Adipocyte (in vitro differentiated cells): ENCODE data around the gene NSUN6.
"Not testable (repeated sequence)": the region's sequence is repeated elsewhere in the genome, so short reads cannot be mapped to it uniquely, and the experiment has no call there.

Experiments used
- DNase-seq: peaks from one replicate; pipeline ENCODE4 v3.0.0-alpha.2; 2015; ENCODE audit warnings: low read depth
- H3K27me3 ChIP-seq: replicated peaks from 2 replicates; pipeline ENCODE4 v1.7.0; 2013; ENCODE audit warnings: mild to moderate bottlenecking, low read length, moderate library complexity; ENCODE audit not compliant: control insufficient read depth, insufficient read depth
- H3K36me3 ChIP-seq: 2 replicates; pipeline ENCODE4 v1.7.0; 2013; ENCODE audit warnings: low read length, mild to moderate bottlenecking, moderate library complexity; ENCODE audit not compliant: control insufficient read depth, insufficient read depth, severe bottlenecking
- H3K4me1 ChIP-seq: 2 replicates; pipeline ENCODE4 v1.7.0; 2013; ENCODE audit warnings: mild to moderate bottlenecking, low read length, moderate library complexity; ENCODE audit not compliant: control insufficient read depth, insufficient read depth
- H3K4me3 ChIP-seq: 2 replicates; pipeline ENCODE4 v1.7.0; 2013; ENCODE audit warnings: mild to moderate bottlenecking, low read length, moderate library complexity
- H3K9ac ChIP-seq: 2 replicates; pipeline ENCODE4 v1.7.0; 2013; ENCODE audit warnings: mild to moderate bottlenecking, low read length, moderate library complexity
- H3K9me3 ChIP-seq: 2 replicates; pipeline ENCODE4 v1.7.0; 2013; ENCODE audit warnings: mild to moderate bottlenecking, low read length, moderate library complexity; ENCODE audit not compliant: control insufficient read depth

The NSUN6 gene

DNA sequence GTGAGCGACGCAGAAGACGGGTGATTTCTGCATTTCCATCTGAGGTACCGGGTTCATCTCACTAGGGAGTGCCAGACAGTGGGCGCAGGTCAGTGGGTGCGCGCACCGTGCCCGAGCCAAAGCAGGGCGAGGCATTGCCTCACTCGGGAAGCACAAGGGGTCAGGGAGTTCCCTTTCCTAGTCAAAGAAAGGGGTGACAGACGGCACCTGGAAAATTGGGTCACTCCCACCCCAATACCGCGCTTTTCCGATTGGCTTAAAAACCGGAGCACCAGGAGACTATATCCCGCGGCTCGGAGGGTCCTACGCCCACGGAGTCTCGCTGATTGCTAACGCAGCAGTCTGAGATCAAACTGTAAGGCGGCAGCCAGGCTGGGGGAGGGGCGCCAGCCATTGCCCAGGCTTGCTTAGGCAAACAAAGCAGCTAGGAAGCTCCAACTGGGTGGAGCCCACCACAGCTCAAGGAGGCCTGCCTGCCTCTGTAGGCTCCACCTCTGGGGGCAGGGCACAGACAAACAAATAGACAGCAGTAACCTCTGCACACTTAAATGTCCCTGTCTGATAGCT is 23.9 kb downstream of the NSUN6 start:
- H3K9me3 ChIP-seq, H3K36me3 ChIP-seq, H3K27me3 ChIP-seq: not testable (repeated sequence)
- Histone ChIP-seq H3K9ac (peak overlapping the region; percentile 85), H3K4me3 (peak overlapping the region; percentile 82), H3K4me1 (peaks cover 17% of the 10 kb centered on the region)
- peak; percentile 59 for DNase-seq

DNA sequence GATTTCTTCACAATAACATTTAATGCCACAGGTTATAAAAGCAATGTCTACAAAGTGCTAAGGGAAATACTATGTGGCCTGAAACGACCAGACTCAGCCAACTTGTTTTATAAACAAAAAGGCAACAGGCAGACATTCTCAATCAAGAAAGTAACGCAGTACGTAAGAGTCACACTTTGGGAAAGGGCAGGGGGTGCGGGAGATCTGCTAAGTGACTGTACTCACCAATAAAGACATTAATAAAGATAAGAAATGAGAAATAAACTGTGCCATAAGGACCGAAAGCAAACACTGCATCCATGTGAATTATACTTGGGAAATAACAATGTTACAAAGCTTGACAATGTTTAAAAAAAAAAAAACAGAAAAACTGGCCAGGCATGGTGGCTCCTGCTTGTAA is 25.5 kb downstream of the NSUN6 start:
- Histone ChIP-seq H3K9me3 (no peaks in the 10 kb centered on the region), H3K4me1 (peaks cover 17% of the 10 kb centered on the region), H3K27me3 (no peaks in the 10 kb centered on the region), H3K4me3 (no peak overlapping the region), H3K36me3 (peaks cover 7% of the 10 kb centered on the region), H3K9ac (no peak overlapping the region)
- DNase-seq = no peak

DNA sequence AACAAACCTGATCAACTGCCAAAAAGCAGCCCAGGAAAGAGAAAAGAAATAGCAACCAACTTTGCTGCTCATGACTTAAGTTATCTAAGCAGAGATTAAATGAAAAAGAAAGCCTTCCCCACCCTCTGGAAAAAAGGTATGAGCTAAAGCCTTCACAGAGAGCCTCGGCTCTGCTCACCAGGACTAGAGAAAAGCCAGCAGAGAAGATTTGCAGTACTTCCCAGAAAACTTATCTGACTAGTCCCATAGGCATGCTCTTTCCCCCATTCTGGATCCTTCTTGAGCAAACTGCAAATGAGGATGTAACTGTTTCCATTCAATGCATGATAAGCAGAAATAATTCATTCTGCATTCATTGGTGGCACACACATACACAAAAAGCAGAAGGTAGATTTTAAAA is 27.7 kb downstream of the NSUN6 start:
- DNase-seq = peak; percentile 49
- not testable (repeated sequence) for H3K4me3 ChIP-seq

DNA sequence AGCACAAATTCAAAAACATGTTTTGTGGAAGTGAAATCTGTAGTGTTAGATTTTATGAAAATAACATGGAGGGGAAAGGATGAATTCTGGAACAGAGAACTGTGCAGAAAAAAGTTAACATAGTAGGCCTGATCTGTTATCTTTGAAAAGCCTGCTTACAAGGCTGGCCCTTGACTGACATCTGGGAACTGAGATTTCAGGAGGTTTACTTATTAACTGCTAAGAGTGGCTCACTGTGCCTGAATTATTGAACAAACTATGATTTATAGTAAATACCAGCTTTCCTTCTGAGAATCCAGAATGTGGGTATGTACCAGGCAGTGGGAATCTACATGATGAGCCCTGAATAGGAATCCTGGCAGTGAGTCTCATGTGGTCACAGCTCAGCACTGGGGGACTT is 30.5 kb downstream of the NSUN6 start:
- DNase-seq = no peak
- H3K9ac ChIP-seq = no peak overlapping the region
- H3K4me3 ChIP-seq = no peak overlapping the region

More for the DNA sequence above, 27.7 kb downstream of the NSUN6 start:
- H3K9me3 ChIP-seq, H3K27me3 ChIP-seq: not testable (repeated sequence)
- peaks cover 13% of the 10 kb centered on the region for H3K36me3 ChIP-seq
- peak overlapping the region; percentile 23 for H3K9ac ChIP-seq
- H3K4me1 ChIP-seq = peaks cover 17% of the 10 kb centered on the region

DNA sequence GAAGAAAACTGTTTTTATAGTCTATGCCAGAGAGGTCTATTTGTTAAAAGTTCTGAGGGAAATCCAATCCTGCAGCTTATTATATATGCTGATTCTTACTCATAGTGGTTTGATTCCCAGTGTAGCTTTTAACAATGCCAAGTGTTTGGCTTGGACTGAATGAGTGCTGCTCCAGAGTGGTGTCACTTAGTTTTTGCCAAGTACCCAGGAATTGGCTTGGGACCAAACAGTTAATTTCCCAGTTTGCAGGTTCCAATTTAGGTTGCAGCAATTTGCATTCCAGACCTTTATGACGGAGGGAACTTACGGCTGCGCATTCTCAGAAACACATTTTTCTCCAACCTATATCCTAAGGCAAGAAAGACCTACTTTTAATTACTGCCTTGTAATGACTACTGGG is 32.4 kb downstream of the NSUN6 start:
- H3K36me3 ChIP-seq = peaks cover 13% of the 10 kb centered on the region
- DNase-seq = no peak
- no peak overlapping the region for H3K4me3 ChIP-seq
- H3K9me3 ChIP-seq = no peaks in the 10 kb centered on the region
- H3K4me1 ChIP-seq = peaks cover 26% of the 10 kb centered on the region
- H3K9ac ChIP-seq = no peak overlapping the region
- no peaks in the 10 kb centered on the region for H3K27me3 ChIP-seq

More for the DNA sequence above, 30.5 kb downstream of the NSUN6 start:
- Histone ChIP-seq H3K4me1 (peaks cover 22% of the 10 kb centered on the region), H3K9me3 (no peaks in the 10 kb centered on the region), H3K36me3 (peaks cover 13% of the 10 kb centered on the region), H3K27me3 (no peaks in the 10 kb centered on the region)

GRCh38 chr10:18616337-18616736 is 35.0 kb downstream of the NSUN6 start:
- Histone ChIP-seq H3K4me3 (no peak overlapping the region), H3K9me3 (no peaks in the 10 kb centered on the region), H3K36me3 (peaks cover 8% of the 10 kb centered on the region), H3K4me1 (peaks cover 16% of the 10 kb centered on the region), H3K9ac (no peak overlapping the region), H3K27me3 (no peaks in the 10 kb centered on the region)
- peak; percentile 7 for DNase-seq

GRCh38 chr10:18615618-18616017 is 35.8 kb downstream of the NSUN6 start:
- no peak overlapping the region for H3K9ac ChIP-seq
- H3K9me3 ChIP-seq = no peaks in the 10 kb centered on the region
- H3K27me3 ChIP-seq = no peaks in the 10 kb centered on the region
- peaks cover 3% of the 10 kb centered on the region for H3K36me3 ChIP-seq
- peaks cover 20% of the 10 kb centered on the region for H3K4me1 ChIP-seq
- no peak for DNase-seq
- no peak overlapping the region for H3K4me3 ChIP-seq

- no peak overlapping the region for H3K9ac ChIP-seq
- peaks cover 36% of the 10 kb centered on the region for H3K4me1 ChIP-seq
- no peak for DNase-seq
- H3K27me3 ChIP-seq = no peaks in the 10 kb centered on the region
- no peaks in the 10 kb centered on the region for H3K9me3 ChIP-seq
- H3K36me3 ChIP-seq = no peaks in the 10 kb centered on the region
- H3K4me3 ChIP-seq = no peak overlapping the region
These were observed 40.2 kb downstream of the NSUN6 start for GRCh38 chr10:18611168-18611567.

DNA sequence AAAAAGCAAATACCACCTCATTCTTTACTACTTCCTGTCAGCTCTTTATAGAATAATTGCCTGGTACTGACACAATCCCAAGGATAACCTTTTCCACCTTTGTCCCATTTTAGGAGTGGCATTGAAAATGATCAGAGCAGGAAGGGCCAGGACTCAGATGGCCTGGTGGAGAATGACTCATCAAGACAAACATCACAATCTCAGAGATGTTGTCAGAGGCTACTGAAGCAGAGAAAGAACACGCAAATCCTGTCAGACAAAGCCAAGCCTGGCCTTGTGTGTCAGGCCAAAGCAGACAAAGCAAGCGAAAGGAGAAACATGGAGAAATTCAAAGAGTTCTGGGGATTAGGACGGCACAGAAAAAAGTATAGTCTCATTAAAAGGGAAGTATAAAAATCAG is 40.9 kb downstream of the NSUN6 start:
- peaks cover 41% of the 10 kb centered on the region for H3K4me1 ChIP-seq
- no peak overlapping the region for H3K4me3 ChIP-seq
- H3K27me3 ChIP-seq = no peaks in the 10 kb centered on the region
- no peaks in the 10 kb centered on the region for H3K36me3 ChIP-seq
- peak; percentile 74 for DNase-seq
- H3K9ac ChIP-seq = peak overlapping the region; percentile 52
- H3K9me3 ChIP-seq = no peaks in the 10 kb centered on the region

DNA sequence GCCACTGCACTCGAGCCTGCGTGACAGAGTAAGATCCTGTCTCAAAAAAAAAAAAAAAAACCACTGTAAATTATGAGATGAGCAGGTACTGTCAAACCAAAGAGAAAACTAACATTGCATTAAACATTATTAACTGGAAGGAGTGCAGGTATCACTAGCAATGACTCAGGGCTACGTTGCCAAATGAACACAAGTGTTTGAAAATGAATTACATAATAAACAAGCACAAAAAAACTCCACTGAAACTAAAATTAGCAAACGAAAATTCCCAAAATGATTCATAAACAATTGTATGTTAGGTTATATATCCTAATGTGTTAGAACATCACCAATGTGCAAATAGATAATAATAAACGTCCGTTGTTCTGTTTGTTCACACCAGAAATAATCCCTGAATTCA is 42.8 kb downstream of the NSUN6 start:
- H3K27me3 ChIP-seq = no peaks in the 10 kb centered on the region
- H3K9me3 ChIP-seq = no peaks in the 10 kb centered on the region
- H3K4me1 ChIP-seq = peaks cover 41% of the 10 kb centered on the region
- H3K4me3 ChIP-seq = no peak overlapping the region
- no peak for DNase-seq
- no peak overlapping the region for H3K9ac ChIP-seq
- H3K36me3 ChIP-seq = no peaks in the 10 kb centered on the region

DNA sequence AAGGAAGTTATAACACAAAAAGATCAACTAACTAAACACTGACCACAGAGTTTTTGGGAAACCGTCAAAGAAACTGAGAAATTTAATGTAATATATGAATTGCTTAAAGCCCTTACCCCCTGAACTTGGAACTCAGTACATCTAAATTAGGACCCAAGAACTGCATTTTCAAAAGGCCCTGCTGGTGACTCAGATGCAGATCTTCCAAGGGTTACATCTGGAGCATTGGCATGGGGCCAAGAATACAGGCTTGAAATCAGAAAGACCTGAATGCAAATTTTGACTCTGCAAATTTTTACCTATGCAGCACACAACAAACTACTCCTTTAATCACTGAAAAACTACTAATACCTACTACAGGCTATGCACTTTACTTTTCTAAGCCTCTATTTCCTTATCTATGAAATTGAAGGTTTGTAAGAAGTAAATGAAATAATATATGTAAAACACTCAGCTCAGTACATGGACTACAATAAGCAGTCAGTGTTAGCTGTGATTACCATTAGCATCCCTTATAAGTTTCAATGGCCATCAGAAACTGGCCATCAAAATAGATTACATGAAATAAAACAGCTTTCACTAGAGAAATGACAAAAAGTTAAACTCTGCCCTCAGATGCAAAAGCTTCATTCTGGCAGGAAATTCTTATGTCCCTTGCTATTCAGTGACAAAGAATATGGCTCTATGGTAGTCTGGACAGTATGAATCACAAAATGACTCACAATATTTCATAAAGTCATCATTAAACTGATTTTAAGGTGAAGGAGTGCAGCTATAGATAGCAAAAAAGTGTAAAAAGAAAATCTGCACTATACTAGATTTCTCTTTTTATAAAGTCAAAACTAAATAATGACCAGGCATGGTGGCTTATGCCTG is 43.6 kb downstream of the NSUN6 start:
- no peaks in the 10 kb centered on the region for H3K36me3 ChIP-seq
- peak overlapping the region; percentile 24 for H3K9ac ChIP-seq
- peak; percentile 89 for DNase-seq

More for the DNA sequence above, 43.6 kb downstream of the NSUN6 start:
- no peak overlapping the region for H3K4me3 ChIP-seq
- peaks cover 41% of the 10 kb centered on the region for H3K4me1 ChIP-seq
- no peaks in the 10 kb centered on the region for H3K27me3 ChIP-seq
- H3K9me3 ChIP-seq = no peaks in the 10 kb centered on the region
